H9 (cell line): Measurements from ENCODE around the gene OSTF1. TPM values are rescaled to one million over a fixed set of nuclear protein-coding genes. Genes with fewer than 3 reads are reported as not detected.

ENCODE experiments used
- DNase-seq: peaks from one replicate; pipeline ENCODE4 v3.0.0-alpha.2; 2017
- H2AFZ ChIP-seq: one replicate; pipeline ENCODE4 v1.6.1; 2013; ENCODE audit warnings: mild to moderate bottlenecking, low read length, control low read depth, moderate library complexity
- H2AK5ac ChIP-seq: 2 replicates; pipeline ENCODE4 v1.6.1; 2013; ENCODE audit warnings: low read length, control low read depth, mixed read lengths; ENCODE audit not compliant: insufficient read length
- H2BK120ac ChIP-seq: one replicate; pipeline ENCODE4 v1.6.1; 2013; ENCODE audit warnings: low read depth, mild to moderate bottlenecking, low read length, control low read depth, inconsistent platforms; ENCODE audit not compliant: poor library complexity, severe bottlenecking
- H2BK12ac ChIP-seq: 2 replicates; pipeline ENCODE4 v1.6.1; 2013; ENCODE audit warnings: low read length, control low read depth, mixed read lengths, low read depth; ENCODE audit not compliant: insufficient read length
- H2BK15ac ChIP-seq: 2 replicates; pipeline ENCODE4 v1.6.1; 2013; ENCODE audit warnings: low read depth, low read length, control low read depth
- H2BK20ac ChIP-seq: one replicate; pipeline ENCODE4 v1.6.1; 2013; ENCODE audit warnings: low read depth, mild to moderate bottlenecking, low read length, control low read depth, inconsistent platforms; ENCODE audit not compliant: poor library complexity, severe bottlenecking
- H2BK5ac ChIP-seq: 2 replicates; pipeline ENCODE4 v1.6.1; 2013; ENCODE audit warnings: low read length, control low read depth, mixed read lengths; ENCODE audit not compliant: insufficient read length
- H3K14ac ChIP-seq: 2 replicates; pipeline ENCODE4 v1.6.1; 2013; ENCODE audit warnings: low read length, control low read depth; ENCODE audit not compliant: insufficient read depth
- H3K18ac ChIP-seq: 2 replicates; pipeline ENCODE4 v1.6.1; 2013; ENCODE audit warnings: low read depth, mild to moderate bottlenecking, mixed read lengths, low read length, control low read depth; ENCODE audit not compliant: insufficient read length
- H3K23ac ChIP-seq: 2 replicates; pipeline ENCODE4 v1.6.1; 2013; ENCODE audit warnings: low read length, control low read depth, mixed read lengths, low read depth; ENCODE audit not compliant: insufficient read length
- H3K23me2 ChIP-seq: 2 replicates; pipeline ENCODE4 v1.6.1; 2013; ENCODE audit warnings: low read depth, mild to moderate bottlenecking, mixed read lengths, low read length, control low read depth; ENCODE audit not compliant: insufficient read length, poor library complexity, severe bottlenecking
- H3K27ac ChIP-seq: 2 replicates; pipeline ENCODE4 v1.5.1; 2013; ENCODE audit warnings: low read length, control low read depth, mixed read lengths, low read depth; ENCODE audit not compliant: insufficient read length
- H3K27me3 ChIP-seq: 2 replicates; pipeline ENCODE4 v1.6.1; 2013; ENCODE audit warnings: low read length, control low read depth, inconsistent platforms; ENCODE audit not compliant: insufficient read depth
- H3K4ac ChIP-seq: 2 replicates; pipeline ENCODE4 v1.6.1; 2013; ENCODE audit warnings: low read depth, mild to moderate bottlenecking, control low read depth, inconsistent platforms, low read length, moderate library complexity
- H3K4me1 ChIP-seq: 2 replicates; pipeline ENCODE4 v1.6.1; 2013; ENCODE audit warnings: low read length, control low read depth, inconsistent platforms; ENCODE audit not compliant: insufficient read depth
- H3K4me2 ChIP-seq: 2 replicates; pipeline ENCODE4 v1.6.1; 2013; ENCODE audit warnings: low read length, control low read depth, mixed read lengths; ENCODE audit not compliant: insufficient read length, insufficient read depth
- H3K56ac ChIP-seq: 2 replicates; pipeline ENCODE4 v1.6.1; 2013; ENCODE audit warnings: low read depth, mild to moderate bottlenecking, mixed read lengths, low read length, control low read depth; ENCODE audit not compliant: insufficient read length
- H3K79me1 ChIP-seq: 2 replicates; pipeline ENCODE4 v1.6.1; 2013; ENCODE audit warnings: low read depth, mild to moderate bottlenecking, moderate library complexity, low read length, control low read depth, inconsistent platforms; ENCODE audit not compliant: insufficient read depth, poor library complexity, severe bottlenecking
- H3K79me2 ChIP-seq: 2 replicates; pipeline ENCODE4 v1.6.1; 2013; ENCODE audit warnings: low read length, control low read depth, inconsistent platforms; ENCODE audit not compliant: insufficient read depth
- H3K9ac ChIP-seq: 2 replicates; pipeline ENCODE4 v1.6.1; 2013; ENCODE audit warnings: low read length, control low read depth, mixed read lengths; ENCODE audit not compliant: insufficient read length; ENCODE audit errors: extremely low read depth
- H3K9me3 ChIP-seq: one replicate; pipeline ENCODE4 v1.6.1; 2013; ENCODE audit warnings: low read depth, low read length, inconsistent platforms; ENCODE audit not compliant: control insufficient read depth
- H3T11ph ChIP-seq: one replicate; pipeline ENCODE4 v1.6.1; 2013; ENCODE audit warnings: mild to moderate bottlenecking, low read length, control low read depth, inconsistent platforms
- H4K20me1 ChIP-seq: one replicate; pipeline ENCODE4 v1.6.1; 2013; ENCODE audit not compliant: control insufficient read depth, insufficient read length, insufficient read depth
- H4K5ac ChIP-seq: 2 replicates; pipeline ENCODE4 v1.6.1; 2013; ENCODE audit warnings: low read depth, mild to moderate bottlenecking, mixed read lengths, low read length, control low read depth; ENCODE audit not compliant: insufficient read length
- H4K8ac ChIP-seq: replicated peaks from 2 replicates; pipeline ENCODE4 v1.6.1; 2013; ENCODE audit warnings: low read length, control low read depth, mixed read lengths, low read depth; ENCODE audit not compliant: insufficient read length
- H4K91ac ChIP-seq: 2 replicates; pipeline ENCODE4 v1.6.1; 2013; ENCODE audit warnings: low read depth, mild to moderate bottlenecking, moderate library complexity, mixed read lengths, low read length, control low read depth; ENCODE audit not compliant: insufficient read length
- H3K27ac Mint-ChIP-seq, 3 experiments: 2 replicates in 2 of 3; 3 replicates in 1 of 3; pipeline ENCODE4 v1.8.0; 2020 to 2021; ENCODE audit warnings: mixed read lengths in 3 of 3, mild to moderate bottlenecking in 1 of 3, moderate library complexity in 1 of 3
- H3K27me3 Mint-ChIP-seq: 2 replicates; pipeline ENCODE4 v1.8.0; 2021; ENCODE audit warnings: low read depth, mild to moderate bottlenecking, moderate library complexity, mixed read lengths
- H3K36me3 Mint-ChIP-seq, 3 experiments: 2 replicates in 2 of 3; 3 replicates in 1 of 3; pipeline ENCODE4 v1.8.0; 2020 to 2021; ENCODE audit warnings: low read depth in 3 of 3, mixed read lengths in 3 of 3; ENCODE audit not compliant: insufficient read depth in 1 of 3
- H3K4me1 Mint-ChIP-seq, 2 experiments: 2 replicates each; pipeline ENCODE4 v1.8.0; 2020; ENCODE audit warnings: mixed read lengths in 2 of 2
- H3K4me3 Mint-ChIP-seq, 2 experiments: 2 replicates in 1 of 2; 3 replicates in 1 of 2; pipeline ENCODE4 v1.8.0; 2020 to 2021; ENCODE audit warnings: mild to moderate bottlenecking in 2 of 2, mixed read lengths in 2 of 2, moderate library complexity in 1 of 2
- H3K9me3 Mint-ChIP-seq, 2 experiments: 2 replicates in 1 of 2; 3 replicates in 1 of 2; pipeline ENCODE4 v1.8.0; 2020; ENCODE audit warnings: mild to moderate bottlenecking in 2 of 2, mixed read lengths in 2 of 2, moderate library complexity in 1 of 2
- CTCF ChIP-seq: fragments of 200-600 bp; sonication (generic); conservative IDR thresholded peaks from 3 replicates; pipeline ENCODE4 v1.8.0; 2021; ENCODE audit warnings: antibody characterized with exemption, mild to moderate bottlenecking
- WGBS: extraction: QIAGEN DNeasy Blood & Tissue Kit; methylation state at CpG from one replicate; pipeline ENCODE4 v1.1.7; 2013; ENCODE audit warnings: missing lambda C conversion rate, low lambda C conversion rate, mixed read lengths; ENCODE audit not compliant: insufficient read length; ENCODE audit errors: extremely low coverage; 5-methylcytosine and 5-hydroxymethylcytosine counted together
- total RNA-seq: library from RNA; stranded (reverse); gene quantifications from 2 replicates; pipeline ENCODE4 v1.2.1, GENCODE V29; 2021

OSTF1 gene
- total RNA-seq, 1 experiment from 2014 or later: 16.1 TPM

GRCh38 chr9:75170898-75171360 is 82.6 kb downstream of the OSTF1 start:
- H3K18ac ChIP-seq: no peak overlapping the region
- H2AK5ac ChIP-seq: no peak overlapping the region
- no CpG with 5 or more reads among the region's 2 CpGs for WGBS
- H3K14ac ChIP-seq: no peak overlapping the region
- peak overlapping the region in 1 of 3 experiments; percentile 25; a peak in 1 of 7 replicates for H3K27ac Mint-ChIP-seq
- peaks cover 5 to 12% (median 10%) of the 10 kb centered on the region in 3 experiments; a peak in 5 of 7 replicates for H3K36me3 Mint-ChIP-seq
- H3K56ac ChIP-seq: no peak overlapping the region
- H2AFZ ChIP-seq: no peak overlapping the region
- no peak overlapping the region for H2BK5ac ChIP-seq
- no peak overlapping the region for H2BK20ac ChIP-seq
- H3K4me3 Mint-ChIP-seq: no peak overlapping the region
- H2BK15ac ChIP-seq: no peak overlapping the region
- no peak overlapping the region for H2BK120ac ChIP-seq
- H4K20me1 ChIP-seq: no peaks in the 10 kb centered on the region
- H3K4me1 ChIP-seq: no peaks in the 10 kb centered on the region; the same call in 1 of the 2 replicates
- no peaks in the 10 kb centered on the region for H3K27me3 ChIP-seq
- peaks cover 9 to 10% of the 10 kb centered on the region in 2 experiments for H3K9me3 Mint-ChIP-seq
- TF ChIP-seq CTCF: no peak
- no peaks in the 10 kb centered on the region for H3K79me1 ChIP-seq
- H4K8ac ChIP-seq: no peak overlapping the region
- H3K4me2 ChIP-seq: no peak overlapping the region
- no peak overlapping the region for H4K91ac ChIP-seq
- no peak overlapping the region for H3K23ac ChIP-seq
- H3K4ac ChIP-seq: no peak overlapping the region
- H3K27me3 Mint-ChIP-seq: no peaks in the 10 kb centered on the region
- H3K23me2 ChIP-seq: no peaks in the 10 kb centered on the region
- no peak overlapping the region for H3K9ac ChIP-seq
- H3K4me1 Mint-ChIP-seq: peaks cover 9 to 10% of the 10 kb centered on the region in 2 experiments
- no peak for DNase-seq
- no peak overlapping the region for H3K27ac ChIP-seq
- no peak overlapping the region for H3T11ph ChIP-seq
- H4K5ac ChIP-seq: no peak overlapping the region
- H2BK12ac ChIP-seq: no peak overlapping the region
- no peaks in the 10 kb centered on the region for H3K9me3 ChIP-seq
- no peaks in the 10 kb centered on the region for H3K79me2 ChIP-seq
